ENCODE results near the gene USP4.
"Not testable (repeated sequence)": the region's sequence is repeated elsewhere in the genome, so short reads cannot be mapped to it uniquely, and the experiment has no call there.

USP4 gene

GRCh38 chr3:49240091-49240490, 99.8 kb downstream of the USP4 start:
- DNase-seq: not testable (repeated sequence)

- DNase-seq: no peak
Measured at GRCh38 chr3:49238274-49239127, 101.4 kb downstream of the USP4 start.

- no peak for DNase-seq
Measured at GRCh38 chr3:49237344-49237743, 102.5 kb downstream of the USP4 start.

GRCh38 chr3:49236226-49236625, 103.6 kb downstream of the USP4 start:
- DNase-seq: no peak

GRCh38 chr3:49228817-49229216, 111.0 kb downstream of the USP4 start:
- DNase-seq: not testable (repeated sequence)
